Fibroblast of lung (primary cell): ENCODE data around the gene DNAH9. TPM values are rescaled to one million over a fixed set of nuclear protein-coding genes. Genes with fewer than 3 reads are reported as not detected.

Source experiments
- DNase-seq, 2 donors: peaks; one replicate each; pipeline versions ENCODE4 v3.0.0 to v3.0.0-alpha.2; 2010; ENCODE audit warnings: low read depth in 2 of 2
- H2AFZ ChIP-seq: 2 replicates; pipeline ENCODE4 v1.5.1; 2012; ENCODE audit warnings: low read length, control low read depth, inconsistent platforms
- H3K27ac ChIP-seq: 2 replicates; pipeline ENCODE4 v1.5.1; 2011; ENCODE audit warnings: low read length, control low read depth; ENCODE audit not compliant: insufficient read depth
- H3K27me3 ChIP-seq: 2 replicates; pipeline ENCODE4 v1.5.1; 2011; ENCODE audit warnings: mild to moderate bottlenecking, low read length; ENCODE audit not compliant: control insufficient read depth, insufficient read depth
- H3K36me3 ChIP-seq: 2 replicates; pipeline ENCODE4 v1.5.1; 2011; ENCODE audit warnings: low read length; ENCODE audit not compliant: control insufficient read depth, insufficient read depth
- H3K4me1 ChIP-seq: 2 replicates; pipeline ENCODE4 v1.5.1; 2011; ENCODE audit warnings: low read length; ENCODE audit not compliant: control insufficient read depth, insufficient read depth; ENCODE audit errors: extremely low read depth
- H3K4me2 ChIP-seq: 2 replicates; pipeline ENCODE4 v1.5.1; 2011; ENCODE audit warnings: low read length, control low read depth; ENCODE audit not compliant: insufficient read depth; ENCODE audit errors: extremely low read depth
- H3K4me3 ChIP-seq, 4 experiments: fragments of 200-600 bp in 1 of 4; sonication (generic) in 1 of 4; replicated peaks in 1 of 4; 2 replicates each; pipeline ENCODE4 v1.5.1; 2011 to 2016; ENCODE audit warnings: low read length in 4 of 4, low read depth in 3 of 4, mild to moderate bottlenecking in 3 of 4, control low read depth in 2 of 4, inconsistent platforms in 1 of 4, mixed read lengths in 1 of 4; ENCODE audit not compliant: insufficient read depth in 1 of 4; ENCODE audit errors: control extremely low read depth in 1 of 4
- H3K79me2 ChIP-seq: 2 replicates; pipeline ENCODE4 v1.5.1; 2012; ENCODE audit warnings: mild to moderate bottlenecking, low read length, inconsistent platforms; ENCODE audit not compliant: control insufficient read depth, insufficient read depth
- H3K9ac ChIP-seq: 2 replicates; pipeline ENCODE4 v1.5.1; 2011; ENCODE audit warnings: mild to moderate bottlenecking, low read length, control low read depth; ENCODE audit not compliant: insufficient read depth
- H3K9me3 ChIP-seq: 2 replicates; pipeline ENCODE4 v1.5.1; 2012; ENCODE audit warnings: low read depth, low read length; ENCODE audit not compliant: control insufficient read depth, insufficient read depth
- H4K20me1 ChIP-seq: 2 replicates; pipeline ENCODE4 v1.5.1; 2011; ENCODE audit warnings: low read length; ENCODE audit not compliant: control insufficient read depth, insufficient read depth; ENCODE audit errors: extremely low read depth
- CTCF ChIP-seq, 2 donors: IDR thresholded peaks in 1 of 2; conservative IDR thresholded peaks in 1 of 2; 1 replicate in 1 of 2; 2 replicates in 1 of 2; pipeline ENCODE4 v1.5.1; 2011 to 2012; ENCODE audit warnings: low read length in 2 of 2, control low read depth in 1 of 2, inconsistent platforms in 1 of 2, low read depth in 1 of 2, mild to moderate bottlenecking in 1 of 2
- EZH2 ChIP-seq: IDR thresholded peaks from 2 replicates; pipeline ENCODE4 v1.5.1; 2012; ENCODE audit warnings: low read length, control low read depth, mild to moderate bottlenecking; ENCODE audit errors: missing control alignments
- polyA plus RNA-seq, 2 donors: library from polyadenylated mRNA; depleted of rRNA in 1 of 2; stranded (reverse) in 1 of 2; unstranded in 1 of 2; fragments of >200 nt; gene quantifications; 2 replicates each; pipeline ENCODE4 v1.2.1, GENCODE V29; 2011 to 2012; ENCODE audit warnings: missing spikeins in 1 of 2
- total RNA-seq: library from RNA; depleted of rRNA; stranded (reverse); fragments of >200 nt; gene quantifications from 2 replicates; pipeline ENCODE4 v1.2.1, GENCODE V29; 2014

Gene DNAH9
- total and polyA plus RNA-seq, 2 donors (not counting 1 experiment from before 2014, with no cell fraction given), result not detected

- peak in 1 of 2 donors; percentile 56 for DNase-seq
- TF ChIP-seq EZH2 (no peak), CTCF (conservative IDR thresholded peaks at IDR 0.05 in 1 of 2, IDR thresholded peaks at IDR 0.05 in 1 of 2; ENCODE audit: low read depth in 1 of 2, low read length in 2 of 2) (no peak)
Measured at GRCh38 chr17:11986179-11986941, 388.1 kb downstream of the DNAH9 start.

GRCh38 chr17:11986942-11987329 is 388.7 kb downstream of the DNAH9 start:
- Histone ChIP-seq H3K27ac (no peak overlapping the region), H4K20me1 (no peaks in the 10 kb centered on the region), H2AFZ (peak overlapping the region; percentile 41), H3K79me2 (no peaks in the 10 kb centered on the region), H3K4me2 (no peak overlapping the region), H3K4me3 (no peak overlapping the region), H3K4me1 (no peaks in the 10 kb centered on the region), H3K36me3 (peaks cover 5% of the 10 kb centered on the region), H3K27me3 (no peaks in the 10 kb centered on the region), H3K9ac (no peak overlapping the region), H3K9me3 (no peaks in the 10 kb centered on the region)
- no peak for TF ChIP-seq EZH2
- peak; percentile 44 to 55 for TF ChIP-seq CTCF (conservative IDR thresholded peaks at IDR 0.05 in 1 of 2, IDR thresholded peaks at IDR 0.05 in 1 of 2; ENCODE audit: low read depth in 1 of 2, low read length in 2 of 2)
- peak; percentile 41 to 71 for DNase-seq

More at GRCh38 chr17:11986179-11986941, 388.1 kb downstream of the DNAH9 start:
- Histone ChIP-seq H4K20me1 (no peaks in the 10 kb centered on the region), H3K36me3 (peaks cover 5% of the 10 kb centered on the region), H3K4me1 (no peaks in the 10 kb centered on the region), H3K27me3 (no peaks in the 10 kb centered on the region), H3K4me3 (no peak overlapping the region), H3K9ac (no peak overlapping the region), H3K79me2 (no peaks in the 10 kb centered on the region), H3K9me3 (no peaks in the 10 kb centered on the region), H3K27ac (no peak overlapping the region), H3K4me2 (no peak overlapping the region), H2AFZ (peak overlapping the region; percentile 41)

- Histone ChIP-seq H3K27ac (no peak overlapping the region), H3K4me1 (no peaks in the 10 kb centered on the region), H2AFZ (no peak overlapping the region), H3K79me2 (no peaks in the 10 kb centered on the region), H3K27me3 (no peaks in the 10 kb centered on the region), H3K4me2 (no peak overlapping the region), H3K9me3 (no peaks in the 10 kb centered on the region), H3K36me3 (peaks cover 5% of the 10 kb centered on the region), H4K20me1 (no peaks in the 10 kb centered on the region), H3K9ac (no peak overlapping the region), H3K4me3 (no peak overlapping the region)
- TF ChIP-seq CTCF (conservative IDR thresholded peaks at IDR 0.05 in 1 of 2, IDR thresholded peaks at IDR 0.05 in 1 of 2; ENCODE audit: low read depth in 1 of 2, low read length in 2 of 2), result no peak
- TF ChIP-seq EZH2, result no peak
- DNase-seq, result no peak
Measured at GRCh38 chr17:11990363-11990983, 392.2 kb downstream of the DNAH9 start.
